NT2/D1 (cell line): Measurements from ENCODE around the gene TCERG1L.

Source experiments
- SUZ12 ChIP-seq: IDR thresholded peaks from 2 replicates; pipeline ENCODE4 v1.6.1; 2011; ENCODE audit not compliant: insufficient read length, insufficient read depth; ENCODE audit errors: extremely low read depth
- YY1 ChIP-seq: IDR thresholded peaks from 2 replicates; pipeline ENCODE4 v1.6.1; 2011; ENCODE audit not compliant: insufficient read length, insufficient read depth

- TF ChIP-seq YY1 (no peak), SUZ12 (no peak)
These were observed 149.3 kb downstream of the TCERG1L start for GRCh38 chr10:131162211-131162610.
